ENCODE results near the gene NCK1.
A peak's percentile ranks its signal among the peaks of the same experiment; 100 is the strongest.

NCK1 gene

GRCh38 chr3:136861890-136862616, at the start of gene NCK1:
NCK1 (plus strand) TSS chr3:136862208; CDS start chr3:136928002, 65,794 bp downstream.
- DNase-seq = peak; percentile 98

DNA sequence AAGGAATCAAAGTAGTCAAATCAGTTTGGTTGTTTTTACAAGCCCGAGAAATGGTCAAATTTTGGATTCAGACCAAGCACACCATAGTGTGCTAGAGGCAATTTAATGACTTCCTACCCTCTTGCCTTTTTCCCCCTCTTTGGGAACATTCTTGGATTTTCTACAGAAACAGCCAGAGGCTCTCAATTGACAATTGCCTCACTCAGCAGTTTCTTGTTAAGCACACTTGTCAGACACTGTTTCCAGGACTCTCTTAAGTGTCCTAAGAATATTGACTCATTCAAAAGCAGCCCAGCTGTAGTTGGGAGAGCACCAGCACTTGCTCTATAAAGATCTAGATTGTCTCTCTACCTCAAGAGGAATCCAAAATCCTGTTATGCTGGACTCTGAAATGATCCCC, 44.6 kb upstream of the NCK1 start:
- DNase-seq = no peak

DNA sequence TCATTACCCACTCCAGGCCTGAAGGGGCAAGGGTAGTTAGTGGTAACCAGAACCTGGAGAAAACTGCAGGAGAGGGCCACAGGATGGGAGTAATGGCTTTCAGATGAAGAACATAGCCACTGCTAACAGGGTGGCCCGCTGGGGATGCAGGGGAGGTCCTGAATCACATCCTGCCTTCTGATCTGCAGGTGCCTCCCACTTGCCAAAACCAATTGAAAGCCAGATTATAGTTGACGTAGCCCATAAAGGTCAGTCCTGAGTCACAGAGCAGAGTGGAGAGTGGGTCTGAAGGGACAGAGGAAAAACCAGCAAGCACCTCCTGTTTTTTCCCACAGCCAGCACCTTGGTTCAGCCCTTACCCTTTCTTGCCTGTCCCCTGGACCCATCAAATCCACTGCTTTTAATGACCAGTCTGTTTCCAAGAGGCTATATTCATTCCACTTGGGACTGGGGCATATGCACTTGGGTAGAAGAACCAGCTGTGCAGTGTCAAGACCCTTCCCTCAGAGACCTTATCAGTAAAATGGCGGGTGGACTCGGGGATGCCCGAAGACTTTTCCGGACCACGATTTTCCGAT, 43.7 kb upstream of the NCK1 start:
- DNase-seq = no peak

DNA sequence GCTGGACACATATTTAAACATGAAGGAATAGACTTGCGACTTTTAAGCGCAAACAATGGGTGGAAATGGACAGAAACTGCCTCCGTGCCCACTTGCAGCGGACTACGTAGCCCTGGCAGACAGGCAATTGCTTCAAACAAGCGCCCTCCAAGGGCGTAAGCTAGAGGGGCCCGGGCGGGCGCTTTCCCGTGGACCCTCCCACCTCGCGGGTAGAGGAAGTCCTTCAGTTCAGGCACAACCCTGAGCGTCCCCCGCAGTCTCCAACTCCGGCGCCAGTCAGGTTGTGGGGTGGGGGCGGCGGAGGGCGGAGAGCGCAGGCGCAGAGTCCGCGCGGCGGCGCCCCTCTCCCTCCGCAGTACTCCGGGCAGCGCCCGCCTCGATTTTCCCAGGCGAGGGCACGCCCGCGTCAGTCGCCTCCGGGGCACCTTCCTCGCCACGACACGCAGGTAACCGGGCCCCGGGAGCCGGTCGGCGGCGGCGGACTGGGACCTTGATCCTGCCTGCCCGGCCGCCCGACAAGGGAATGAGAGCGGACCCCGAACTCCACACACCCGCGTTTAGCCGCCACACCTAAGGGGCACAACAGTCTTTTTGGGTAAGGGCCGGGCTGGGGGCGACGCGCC, 43.1 kb upstream of the NCK1 start, which contains the start of gene SLC35G2:
TSS of gene SLC35G2 (plus strand) at position 358 of the 623 bp plus-strand sequence. CDS start 35,335 bp downstream, outside the sequence.
- DNase-seq = peak; percentile 49

- DNase-seq = peak; percentile 49
Measured at GRCh38 chr3:136819392-136819730, 42.6 kb upstream of the NCK1 start.

- DNase-seq = peak; percentile 42
Measured at GRCh38 chr3:136819731-136820679, 42.0 kb upstream of the NCK1 start.

- no peak for DNase-seq
Measured at GRCh38 chr3:136831461-136831860, 30.5 kb upstream of the NCK1 start.

DNA sequence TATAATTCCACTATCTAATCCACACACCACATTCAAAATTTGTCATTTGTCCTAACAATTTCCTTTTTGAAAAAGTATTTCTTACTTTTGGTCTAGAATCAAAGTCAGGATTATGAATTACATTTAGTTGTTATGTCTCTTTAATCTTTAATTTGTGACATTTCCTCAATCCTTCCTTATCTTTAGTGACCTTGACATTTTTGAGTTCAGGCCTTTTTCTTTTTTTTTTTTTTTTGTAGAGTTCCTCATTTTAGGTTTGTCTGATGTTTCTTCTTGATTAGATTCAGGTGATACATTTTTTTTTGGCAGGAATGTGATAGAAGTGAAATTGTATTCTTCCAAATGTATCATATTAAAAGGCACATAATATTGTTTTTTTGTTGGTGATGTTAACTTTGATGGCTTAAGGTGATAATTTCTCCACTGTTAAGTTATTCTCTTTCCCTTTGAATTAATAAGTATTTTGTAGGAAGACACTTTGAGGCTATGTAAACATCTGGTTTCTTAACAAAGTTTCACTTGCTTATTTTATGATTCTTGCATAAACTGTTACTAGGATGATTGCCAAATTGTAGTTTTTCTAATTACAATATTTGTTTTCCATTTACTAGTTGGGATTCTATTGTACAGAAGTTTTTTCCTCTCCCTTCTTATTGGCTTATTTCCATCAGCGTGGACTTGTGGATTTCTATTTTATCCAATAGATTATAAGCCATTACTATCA, 26.8 kb upstream of the NCK1 start:
- DNase-seq = no peak

- DNase-seq = no peak
Measured at GRCh38 chr3:136835813-136836510, 26.0 kb upstream of the NCK1 start.

DNA sequence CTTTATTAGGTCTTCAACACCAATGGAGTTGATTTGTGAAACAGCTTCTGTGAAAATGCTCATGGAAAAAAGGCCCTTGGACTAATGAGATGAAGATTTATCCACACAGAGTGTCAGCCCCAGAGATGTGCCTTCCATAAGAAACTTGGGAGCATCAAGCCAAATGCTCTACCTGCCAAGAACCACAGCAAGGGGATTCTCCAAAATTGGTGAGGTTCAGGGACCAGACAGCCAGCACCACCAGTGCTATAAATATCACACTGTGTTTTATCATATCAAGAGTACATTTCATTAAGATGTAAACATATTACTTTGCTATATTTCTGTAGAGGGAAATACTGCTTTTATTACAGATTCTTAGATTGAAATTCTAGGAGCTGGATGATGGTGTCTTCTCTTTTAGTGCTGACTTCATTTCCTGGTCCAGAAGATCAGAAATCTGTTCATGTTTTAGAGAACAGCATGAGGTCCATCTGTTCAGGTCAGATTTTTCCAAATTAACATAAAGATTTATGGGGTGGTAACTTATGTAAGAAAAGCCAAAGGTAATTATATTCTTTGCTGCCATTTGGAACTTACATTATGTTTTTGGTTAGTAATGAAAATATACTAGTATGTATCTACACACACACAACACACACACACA, 25.4 kb upstream of the NCK1 start:
- DNase-seq = no peak

- DNase-seq = no peak
Measured at GRCh38 chr3:136838641-136839555, 23.1 kb upstream of the NCK1 start.

DNA sequence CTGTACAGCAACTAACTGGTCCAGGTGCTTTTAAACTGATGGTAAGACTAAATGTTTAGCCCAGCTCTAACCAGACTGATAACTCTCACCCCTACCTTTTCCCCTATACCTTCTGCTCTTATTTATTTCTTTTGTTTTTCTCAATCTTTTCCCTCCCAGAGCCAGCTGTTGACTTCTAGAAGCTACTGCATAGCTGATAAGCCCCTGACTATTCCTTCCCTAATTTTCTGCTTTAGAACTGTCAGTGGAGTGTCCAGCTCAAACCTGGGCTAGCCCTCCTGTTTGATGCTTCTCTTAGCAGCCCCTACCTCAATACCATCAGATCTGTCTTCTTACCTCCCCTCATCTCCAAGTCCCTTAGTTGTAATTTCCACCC, 22.5 kb upstream of the NCK1 start:
- no peak for DNase-seq

- no peak for DNase-seq
Measured at GRCh38 chr3:136840252-136840651, 21.8 kb upstream of the NCK1 start.

GRCh38 chr3:136842294-136842693, 19.7 kb upstream of the NCK1 start:
- DNase-seq = no peak

GRCh38 chr3:136844724-136845123, 17.3 kb upstream of the NCK1 start:
- no peak for DNase-seq

GRCh38 chr3:136852180-136852579, 9.8 kb upstream of the NCK1 start:
- no peak for DNase-seq

GRCh38 chr3:136856665-136857064, 5.3 kb upstream of the NCK1 start:
- no peak for DNase-seq

DNA sequence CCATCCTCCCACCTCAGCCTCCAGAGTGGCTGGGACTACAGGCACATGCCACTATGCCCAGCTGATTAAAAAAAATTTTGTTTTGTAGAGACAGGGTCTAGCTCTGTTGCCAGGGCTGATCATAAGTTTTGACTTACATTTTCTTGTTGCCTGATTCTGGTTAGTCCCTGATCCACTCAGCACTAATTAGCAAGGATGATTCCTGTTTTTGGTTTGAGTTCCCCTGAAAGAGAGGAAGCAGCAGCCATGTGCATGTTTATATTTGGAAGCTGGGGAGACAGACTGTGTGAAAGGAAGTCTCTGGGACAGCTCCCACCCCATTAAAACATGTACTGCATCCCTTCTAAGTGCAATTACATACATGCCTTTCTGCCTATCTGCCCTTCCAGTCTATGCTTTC, 3.6 kb upstream of the NCK1 start:
- DNase-seq = no peak

GRCh38 chr3:136860541-136860940, 1.5 kb upstream of the NCK1 start:
- DNase-seq = peak; percentile 26
